Measurements from ENCODE around the gene BMP8A.

DNA sequence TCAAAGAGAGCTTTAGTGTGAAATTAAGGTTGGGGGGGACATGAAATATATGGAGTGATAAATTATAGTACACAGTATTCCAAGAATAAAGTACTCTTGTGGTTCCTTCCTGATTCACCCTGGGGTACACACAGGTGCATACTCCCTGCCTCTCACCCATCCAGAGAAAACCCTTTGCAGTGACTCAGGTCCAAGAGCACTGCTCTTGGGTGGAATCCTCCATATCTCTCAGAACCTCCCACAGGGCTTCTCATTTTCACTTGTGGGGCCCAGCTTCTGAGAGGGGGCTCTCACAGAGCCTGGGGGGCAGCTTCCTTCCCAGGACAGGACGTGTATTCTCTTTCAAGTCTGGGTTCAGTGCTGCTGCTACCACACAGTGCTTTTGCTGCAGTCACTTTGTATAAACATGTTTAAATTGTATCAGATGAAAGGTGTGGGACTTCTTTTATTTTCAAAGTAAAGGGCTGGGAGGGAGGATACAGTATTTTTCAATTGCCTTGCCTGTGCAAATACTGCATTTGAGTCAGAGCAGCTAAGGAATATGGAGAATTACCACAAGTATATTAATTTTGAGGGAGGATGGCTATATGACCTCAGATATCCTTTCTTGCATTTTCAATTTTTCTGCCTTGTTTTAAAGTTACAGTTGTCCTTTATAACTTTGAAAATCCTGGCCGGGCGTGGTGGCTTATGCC, 24.9 kb upstream of the BMP8A start:
- TF ChIP-seq, protein P1, sequence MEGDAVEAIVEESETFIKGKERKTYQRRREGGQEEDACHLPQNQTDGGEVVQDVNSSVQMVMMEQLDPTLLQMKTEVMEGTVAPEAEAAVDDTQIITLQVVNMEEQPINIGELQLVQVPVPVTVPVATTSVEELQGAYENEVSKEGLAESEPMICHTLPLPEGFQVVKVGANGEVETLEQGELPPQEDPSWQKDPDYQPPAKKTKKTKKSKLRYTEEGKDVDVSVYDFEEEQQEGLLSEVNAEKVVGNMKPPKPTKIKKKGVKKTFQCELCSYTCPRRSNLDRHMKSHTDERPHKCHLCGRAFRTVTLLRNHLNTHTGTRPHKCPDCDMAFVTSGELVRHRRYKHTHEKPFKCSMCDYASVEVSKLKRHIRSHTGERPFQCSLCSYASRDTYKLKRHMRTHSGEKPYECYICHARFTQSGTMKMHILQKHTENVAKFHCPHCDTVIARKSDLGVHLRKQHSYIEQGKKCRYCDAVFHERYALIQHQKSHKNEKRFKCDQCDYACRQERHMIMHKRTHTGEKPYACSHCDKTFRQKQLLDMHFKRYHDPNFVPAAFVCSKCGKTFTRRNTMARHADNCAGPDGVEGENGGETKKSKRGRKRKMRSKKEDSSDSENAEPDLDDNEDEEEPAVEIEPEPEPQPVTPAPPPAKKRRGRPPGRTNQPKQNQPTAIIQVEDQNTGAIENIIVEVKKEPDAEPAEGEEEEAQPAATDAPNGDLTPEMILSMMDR (IDR thresholded peaks at IDR 0.05; ENCODE audit: low read depth, low read length): no peak
- TF ChIP-seq EZH2phosphoT487 (IDR thresholded peaks at IDR 0.05; ENCODE audit: low read depth): no peak

Measured in OCI-LY3 (cell line).